A673 (cell line): ENCODE measurements around the gene KRTAP19-7. TPM values are rescaled to one million over a fixed set of nuclear protein-coding genes. Genes with fewer than 3 reads are reported as not detected.

Experiments
- BruUV-seq: library from RNA; stranded (reverse); fragments of 400-500 nt; replicated peaks from 2 replicates; lab custom pipeline; 2021; lab: Mats Ljungman, UMichigan
- CTCF ChIA-PET: fragments of 300-600 bp; sonication (Branson Sonifier 250); formaldehyde crosslinking; loops from one replicate; lab custom pipeline; 2022; ENCODE audit warnings: antibody characterized with exemption; lab: Charles Lee
- POLR2A ChIA-PET: fragments of 300-600 bp; sonication (Branson Sonifier 250); formaldehyde crosslinking; loops from one replicate; lab custom pipeline; 2022; ENCODE audit warnings: antibody characterized with exemption; ENCODE audit not compliant: low non-redundant PET; lab: Charles Lee
- DNase-seq: peaks from one replicate; pipeline ENCODE4 v3.0.0-alpha.2; 2015; ENCODE audit warnings: low spot score
- H3K27ac ChIP-seq: fragments of 200-600 bp; sonication (generic); 2 replicates; pipeline ENCODE4 v1.5.1; 2016; ENCODE audit warnings: mixed run types, low read depth, mild to moderate bottlenecking, mixed read lengths, antibody characterized with exemption, low read length; ENCODE audit not compliant: poor library complexity, severe bottlenecking
- H3K27me3 ChIP-seq: fragments of 200-600 bp; sonication (generic); replicated peaks from 2 replicates; pipeline ENCODE4 v1.6.1; 2017; ENCODE audit warnings: mixed run types, low read depth, mild to moderate bottlenecking, mixed read lengths, antibody characterized with exemption, low read length; ENCODE audit not compliant: insufficient read depth, poor library complexity
- H3K36me3 ChIP-seq: fragments of 200-600 bp; sonication (generic); 2 replicates; pipeline ENCODE4 v1.6.1; 2016; ENCODE audit warnings: mixed run types, mild to moderate bottlenecking, mixed read lengths, antibody characterized with exemption, low read length; ENCODE audit not compliant: insufficient read depth, poor library complexity, severe bottlenecking
- H3K4me1 ChIP-seq: fragments of 200-600 bp; sonication (generic); 2 replicates; pipeline ENCODE4 v1.6.1; 2017; ENCODE audit warnings: mixed run types, mild to moderate bottlenecking, mixed read lengths, antibody characterized with exemption, low read length; ENCODE audit not compliant: insufficient read depth, poor library complexity, severe bottlenecking
- H3K4me3 ChIP-seq: fragments of 200-600 bp; sonication (generic); 2 replicates; pipeline ENCODE4 v1.5.1; 2016; ENCODE audit warnings: low read depth, mixed run types, mild to moderate bottlenecking, mixed read lengths, low read length; ENCODE audit not compliant: poor library complexity, severe bottlenecking
- H3K9me3 ChIP-seq: fragments of 200-600 bp; sonication (generic); 2 replicates; pipeline ENCODE4 v1.6.1; 2016; ENCODE audit warnings: mixed run types, low read depth, mild to moderate bottlenecking, mixed read lengths, antibody characterized with exemption, low read length; ENCODE audit not compliant: poor library complexity, severe bottlenecking
- CTCF ChIP-seq: fragments of 300-800, 200-600 bp; sonication (generic); conservative IDR thresholded peaks from 2 replicates; pipeline ENCODE4 v1.5.1; 2017; ENCODE audit warnings: low read depth, mild to moderate bottlenecking, antibody characterized with exemption, low read length, moderate library complexity, mixed read lengths
- EZH2 ChIP-seq: fragments of 200-600 bp; sonication (generic); IDR thresholded peaks from 2 replicates; pipeline ENCODE4 v1.6.1; 2017; ENCODE audit warnings: borderline replicate concordance, low read depth, mild to moderate bottlenecking, mixed read lengths, antibody characterized with exemption, low read length; ENCODE audit not compliant: poor library complexity, severe bottlenecking
- intact Hi-C: fragments of 100-400 bp; cut with micrococcal nuclease; formaldehyde crosslinking; loops from one replicate; pipeline ENCODE4 v1.10.0; 2022; ENCODE audit not compliant: unreplicated experiment
- total RNA-seq: library from RNA; stranded (reverse); gene quantifications from 2 replicates; pipeline ENCODE4 v1.2.3, GENCODE V29; 2021

Gene KRTAP19-7
- total RNA-seq, 1 experiment from 2014 or later = not detected

- Histone ChIP-seq H3K4me3 (no peak overlapping the region), H3K4me1 (no peaks in the 10 kb centered on the region), H3K27me3 (no peaks in the 10 kb centered on the region), H3K9me3 (no peaks in the 10 kb centered on the region), H3K36me3 (no peaks in the 10 kb centered on the region), H3K27ac (no peak overlapping the region)
- TF ChIP-seq EZH2 (no peak), CTCF (no peak)
- POLR2A ChIA-PET = no interaction called here
- CTCF ChIA-PET = no interaction called here
- BruUV-seq = no TSS peak
- intact Hi-C loops = no loop called here
- DNase-seq = no peak
Observed at GRCh38 chr21:30552782-30553181, 8.3 kb downstream of the KRTAP19-7 start.

- Histone ChIP-seq H3K27ac (no peak within 1 kb of the TSS), H3K27me3 (peaks cover under 1% of the 10 kb centered on the region), H3K4me3 (no peak within 1 kb of the TSS), H3K9me3 (no peaks in the 10 kb centered on the region), H3K4me1 (no peaks in the 10 kb centered on the region), H3K36me3 (no peaks in the 10 kb centered on the region)
- ChIA-PET POLR2A (no interaction called here), CTCF (no interaction called here)
- DNase-seq = no peak
- intact Hi-C loops = no loop called here
- TF ChIP-seq EZH2 = no peak
- no peak for TF ChIP-seq CTCF
- BruUV-seq = no TSS peak
Observed at GRCh38 chr21:30541764-30542163, 19.4 kb downstream of the KRTAP19-7 start, which contains the start of gene KRTAP19-6. TSS of gene KRTAP19-6 (minus strand) at chr21:30541864. CDS start at chr21:30541833, 31 bp downstream.

- Histone ChIP-seq H3K4me3 (no peak overlapping the region), H3K36me3 (no peaks in the 10 kb centered on the region), H3K9me3 (no peaks in the 10 kb centered on the region), H3K4me1 (no peaks in the 10 kb centered on the region), H3K27me3 (peaks cover 9% of the 10 kb centered on the region), H3K27ac (no peak overlapping the region)
- ChIA-PET POLR2A (no interaction called here), CTCF (no interaction called here)
- DNase-seq = no peak
- intact Hi-C loops = no loop called here
- no peak for TF ChIP-seq EZH2
- TF ChIP-seq CTCF = no peak
- no TSS peak for BruUV-seq
Observed at GRCh38 chr21:30518876-30519275, 42.2 kb downstream of the KRTAP19-7 start.
